Measurements from ENCODE around the gene HS2ST1.

GRCh38 chr1:86993269-86993985 is 79.0 kb downstream of the HS2ST1 start:
- TF ChIP-seq CTCF (IDR thresholded peaks at IDR 0.05) (no peak), POLR2A (IDR thresholded peaks at IDR 0.05) (no peak)

Data from ovary (tissue), 3 donors.